Measurements from ENCODE around the gene SLC3A2. TPM values are rescaled to one million over a fixed set of nuclear protein-coding genes. Genes with fewer than 3 reads are reported as not detected.
A peak's percentile ranks its signal among the peaks of the same experiment; 100 is the strongest.

The SLC3A2 gene
- total RNA-seq, 1 donor from 2014 or later: 588 TPM

GRCh38 chr11:62876712-62877111 lies 4.0 kb upstream of the SLC3A2 start:
- no peak overlapping the region for H3K4me3 Mint-ChIP-seq (ENCODE audit: unreplicated experiment)
- no peak for FAIRE-seq
- Histone ChIP-seq H3K79me2 (ENCODE audit: insufficient read depth, low read length) (peaks cover 15% of the 10 kb centered on the region), H3K9ac (ENCODE audit: low read length) (no peak overlapping the region), H3K27ac (ENCODE audit: low read depth, low read length) (no peak overlapping the region), H3K4me1 (ENCODE audit: insufficient read depth, low read length) (peaks cover 13% of the 10 kb centered on the region), H3K4me2 (ENCODE audit: low read length) (no peak overlapping the region), H3K4me3 (ENCODE audit: insufficient read depth, low read depth, low read length) (no peak overlapping the region), H4K20me1 (ENCODE audit: insufficient read depth, low read length) (no peaks in the 10 kb centered on the region), H3K36me3 (ENCODE audit: insufficient read depth, low read length) (no peaks in the 10 kb centered on the region), H2AFZ (ENCODE audit: low read depth, low read length) (no peak overlapping the region), H3K9me3 (ENCODE audit: insufficient read depth, low read depth, low read length) (no peaks in the 10 kb centered on the region), H3K27me3 (ENCODE audit: insufficient read depth, low read length) (no peaks in the 10 kb centered on the region)
- H3K27ac Mint-ChIP-seq (ENCODE audit: unreplicated experiment): no peak overlapping the region
- no peak for TF ChIP-seq EZH2 (IDR thresholded peaks at IDR 0.05; ENCODE audit: insufficient read depth, low read length)
- TF ChIP-seq CTCF (IDR thresholded peaks at IDR 0.05; ENCODE audit: insufficient read depth, low read depth, low read length): no peak
- no peaks in the 10 kb centered on the region for H3K9me3 Mint-ChIP-seq (ENCODE audit: unreplicated experiment)
- peaks cover 10% of the 10 kb centered on the region for H3K4me1 Mint-ChIP-seq (ENCODE audit: low read depth, unreplicated experiment)
- H3K27me3 Mint-ChIP-seq (ENCODE audit: low read depth, unreplicated experiment): no peaks in the 10 kb centered on the region
- DNase-seq (ENCODE audit: low read depth): no peak
- H3K36me3 Mint-ChIP-seq (ENCODE audit: low read depth, unreplicated experiment): peaks cover 8% of the 10 kb centered on the region

DNA sequence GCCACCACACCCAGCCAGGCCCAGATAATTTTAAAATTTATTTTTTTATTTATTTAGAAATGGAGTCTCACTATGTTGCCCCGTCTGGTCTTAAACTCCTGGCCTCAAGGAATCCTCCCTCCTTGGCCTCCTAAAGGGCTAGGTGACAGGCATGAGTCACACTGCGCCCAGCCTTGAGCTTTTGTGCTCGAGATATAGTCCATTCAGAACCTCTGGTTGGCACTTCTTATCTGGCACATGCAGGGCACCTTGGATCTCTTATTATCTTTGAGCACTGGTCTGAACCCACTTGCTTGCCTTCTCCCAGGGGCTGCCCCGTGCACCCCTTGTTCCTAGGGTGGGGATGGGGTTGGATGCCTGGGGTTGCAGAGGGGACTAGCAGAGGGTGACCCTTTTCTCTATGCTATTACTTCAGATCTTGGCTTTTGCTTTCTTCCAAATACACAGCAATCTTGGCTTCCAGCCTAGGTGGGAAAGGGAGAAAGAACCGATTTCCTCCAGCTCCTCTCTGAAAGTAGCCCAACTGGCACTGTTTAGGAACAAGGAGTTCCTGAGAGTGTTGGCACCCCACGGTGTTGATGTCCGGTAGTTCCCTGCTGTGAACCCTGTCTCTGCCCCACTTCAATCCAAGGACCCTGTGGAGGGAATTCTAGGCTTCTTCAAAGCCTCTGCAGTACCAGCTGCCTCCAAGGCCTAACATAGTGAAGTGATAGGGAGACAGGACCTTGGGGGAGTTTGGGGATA lies 1.3 kb upstream of the SLC3A2 start:
- peaks cover 22% of the 10 kb centered on the region for H3K4me1 Mint-ChIP-seq (ENCODE audit: low read depth, unreplicated experiment)
- peak overlapping the region; percentile 99 for H3K4me3 Mint-ChIP-seq (ENCODE audit: unreplicated experiment)
- Histone ChIP-seq H2AFZ (ENCODE audit: low read depth, low read length) (peak overlapping the region; percentile 4), H3K36me3 (ENCODE audit: insufficient read depth, low read length) (peaks cover 19% of the 10 kb centered on the region), H3K9me3 (ENCODE audit: insufficient read depth, low read depth, low read length) (no peaks in the 10 kb centered on the region), H3K79me2 (ENCODE audit: insufficient read depth, low read length) (peaks cover 42% of the 10 kb centered on the region), H4K20me1 (ENCODE audit: insufficient read depth, low read length) (peaks cover 19% of the 10 kb centered on the region), H3K4me2 (ENCODE audit: low read length) (peak overlapping the region; percentile 87), H3K4me1 (ENCODE audit: insufficient read depth, low read length) (peaks cover 30% of the 10 kb centered on the region), H3K9ac (ENCODE audit: low read length) (peak overlapping the region; percentile 100), H3K4me3 (ENCODE audit: insufficient read depth, low read depth, low read length) (peak overlapping the region; percentile 81), H3K27ac (ENCODE audit: low read depth, low read length) (peak overlapping the region; percentile 97), H3K27me3 (ENCODE audit: insufficient read depth, low read length) (no peaks in the 10 kb centered on the region)
- no peaks in the 10 kb centered on the region for H3K27me3 Mint-ChIP-seq (ENCODE audit: low read depth, unreplicated experiment)
- DNase-seq (ENCODE audit: low read depth) (no peak), FAIRE-seq (no peak)
- H3K27ac Mint-ChIP-seq (ENCODE audit: unreplicated experiment): peak overlapping the region; percentile 99
- TF ChIP-seq CTCF (IDR thresholded peaks at IDR 0.05; ENCODE audit: insufficient read depth, low read depth, low read length) (no peak), EZH2 (IDR thresholded peaks at IDR 0.05; ENCODE audit: insufficient read depth, low read length) (no peak)
- no peaks in the 10 kb centered on the region for H3K9me3 Mint-ChIP-seq (ENCODE audit: unreplicated experiment)
- H3K36me3 Mint-ChIP-seq (ENCODE audit: low read depth, unreplicated experiment): peaks cover 25% of the 10 kb centered on the region

DNA sequence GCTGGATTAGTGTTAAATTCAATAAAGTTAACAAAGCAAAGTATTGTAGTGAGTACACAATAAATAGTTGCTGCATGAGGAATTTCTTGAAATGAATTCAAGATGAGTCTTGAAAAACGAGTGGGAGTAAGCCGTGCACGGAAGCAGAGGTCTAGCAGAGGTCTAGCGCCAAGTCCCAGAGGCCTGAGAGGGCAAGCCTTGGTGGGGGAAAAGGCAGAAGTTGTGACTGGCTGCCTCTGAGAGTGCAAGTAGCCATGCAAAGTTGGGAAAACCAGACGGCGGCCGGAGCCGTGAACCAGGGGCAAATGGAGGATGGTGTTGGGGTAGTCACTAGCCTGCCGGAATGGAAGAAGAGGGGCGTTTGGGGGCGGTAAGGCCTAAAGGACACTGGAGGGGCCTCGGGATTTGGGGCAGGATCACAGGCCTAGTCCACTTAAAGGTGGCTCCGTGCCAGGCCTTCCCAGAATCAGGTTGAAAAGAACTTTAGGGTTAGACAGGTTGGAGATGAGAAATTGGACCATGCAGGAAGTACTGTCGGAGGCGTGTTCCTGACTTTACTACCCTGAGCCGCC lies 379 bp upstream of the SLC3A2 start:
- no peaks in the 10 kb centered on the region for H3K27me3 ChIP-seq (ENCODE audit: insufficient read depth, low read length)
- H3K4me3 Mint-ChIP-seq (ENCODE audit: unreplicated experiment): peak overlapping the region; percentile 99
- DNase-seq (ENCODE audit: low read depth): peak; percentile 81

More for the DNA sequence above, 379 bp upstream of the SLC3A2 start:
- Mint-ChIP-seq H3K9me3 (ENCODE audit: unreplicated experiment) (no peaks in the 10 kb centered on the region), H3K36me3 (ENCODE audit: low read depth, unreplicated experiment) (peaks cover 25% of the 10 kb centered on the region), H3K27me3 (ENCODE audit: low read depth, unreplicated experiment) (no peaks in the 10 kb centered on the region), H3K27ac (ENCODE audit: unreplicated experiment) (peak overlapping the region; percentile 99), H3K4me1 (ENCODE audit: low read depth, unreplicated experiment) (peaks cover 24% of the 10 kb centered on the region)
- peak overlapping the region; percentile 81 for H3K4me3 ChIP-seq (ENCODE audit: insufficient read depth, low read depth, low read length)
- H3K36me3 ChIP-seq (ENCODE audit: insufficient read depth, low read length): peaks cover 25% of the 10 kb centered on the region
- H3K27ac ChIP-seq (ENCODE audit: low read depth, low read length): peak overlapping the region; percentile 97
- H3K79me2 ChIP-seq (ENCODE audit: insufficient read depth, low read length): peaks cover 51% of the 10 kb centered on the region
- H3K9me3 ChIP-seq (ENCODE audit: insufficient read depth, low read depth, low read length): no peaks in the 10 kb centered on the region
- peak overlapping the region; percentile 100 for H3K9ac ChIP-seq (ENCODE audit: low read length)
- peaks cover 32% of the 10 kb centered on the region for H3K4me1 ChIP-seq (ENCODE audit: insufficient read depth, low read length)
- peaks cover 28% of the 10 kb centered on the region for H4K20me1 ChIP-seq (ENCODE audit: insufficient read depth, low read length)
- no peak for FAIRE-seq
- TF ChIP-seq EZH2 (IDR thresholded peaks at IDR 0.05; ENCODE audit: insufficient read depth, low read length) (no peak), CTCF (IDR thresholded peaks at IDR 0.05; ENCODE audit: insufficient read depth, low read depth, low read length) (no peak)
- H2AFZ ChIP-seq (ENCODE audit: low read depth, low read length): peak overlapping the region; percentile 33
- H3K4me2 ChIP-seq (ENCODE audit: low read length): peak overlapping the region; percentile 87

All from astrocyte (in vitro differentiated cells and primary cell).